ENCODE measurements around the gene LCN2.

Gene LCN2

GRCh38 chr9:128192601-128193371, 43.5 kb downstream of the LCN2 start:
- H3F3A ChIP-seq (ENCODE audit: insufficient read depth) = no peaks in the 10 kb centered on the region
- no peaks in the 10 kb centered on the region for H3K36me3 ChIP-seq (ENCODE audit: low read length)
- TF ChIP-seq EZH2phosphoT487 (conservative IDR thresholded peaks at IDR 0.05; ENCODE audit: low read length) = no peak
- no peak for TF ChIP-seq CTCF (IDR thresholded peaks at IDR 0.05; ENCODE audit: insufficient read depth, low read length, poor library complexity, severe bottlenecking)
- H3K27me3 ChIP-seq (ENCODE audit: low read length) = no peaks in the 10 kb centered on the region
- H3K4me3 ChIP-seq (ENCODE audit: insufficient read depth, low read length, poor library complexity, severe bottlenecking) = no peak overlapping the region
- H4K20me1 ChIP-seq (ENCODE audit: low read depth, low read length) = no peaks in the 10 kb centered on the region
- no peak overlapping the region for H3K4me2 ChIP-seq (ENCODE audit: low read depth, low read length, poor library complexity, severe bottlenecking)
- no peaks in the 10 kb centered on the region for H3K79me2 ChIP-seq (ENCODE audit: insufficient read depth, low read length)
- H3K27ac ChIP-seq (ENCODE audit: low read depth, low read length) = no peak overlapping the region
- no peak overlapping the region for H3K9ac ChIP-seq (ENCODE audit: low read length)
- no peaks in the 10 kb centered on the region for H3K9me2 ChIP-seq (replicated peaks; ENCODE audit: insufficient read depth, low read length)
- H2AFZ ChIP-seq (ENCODE audit: low read depth, low read length, severe bottlenecking) = no peak overlapping the region
- no peaks in the 10 kb centered on the region for H3K9me3 ChIP-seq (ENCODE audit: insufficient read depth, low read length)

- Histone ChIP-seq H3K4me2 (ENCODE audit: low read depth, low read length, poor library complexity, severe bottlenecking) (no peak overlapping the region), H3F3A (ENCODE audit: insufficient read depth) (no peaks in the 10 kb centered on the region), H3K79me2 (ENCODE audit: insufficient read depth, low read length) (no peaks in the 10 kb centered on the region), H3K9ac (ENCODE audit: low read length) (no peak overlapping the region), H4K20me1 (ENCODE audit: low read depth, low read length) (no peaks in the 10 kb centered on the region), H2AFZ (ENCODE audit: low read depth, low read length, severe bottlenecking) (no peak overlapping the region), H3K27me3 (ENCODE audit: low read length) (no peaks in the 10 kb centered on the region), H3K4me3 (ENCODE audit: insufficient read depth, low read length, poor library complexity, severe bottlenecking) (no peak overlapping the region), H3K36me3 (ENCODE audit: low read length) (no peaks in the 10 kb centered on the region), H3K27ac (ENCODE audit: low read depth, low read length) (no peak overlapping the region), H3K9me2 (replicated peaks; ENCODE audit: insufficient read depth, low read length) (no peaks in the 10 kb centered on the region), H3K9me3 (ENCODE audit: insufficient read depth, low read length) (no peaks in the 10 kb centered on the region)
- no peak for TF ChIP-seq EZH2phosphoT487 (conservative IDR thresholded peaks at IDR 0.05; ENCODE audit: low read length)
- no peak for TF ChIP-seq CTCF (IDR thresholded peaks at IDR 0.05; ENCODE audit: insufficient read depth, low read length, poor library complexity, severe bottlenecking)
Observed at GRCh38 chr9:128193469-128194096, 44.3 kb downstream of the LCN2 start.

- Histone ChIP-seq H3K27ac (ENCODE audit: low read depth, low read length) (no peak overlapping the region), H3K36me3 (ENCODE audit: low read length) (no peaks in the 10 kb centered on the region), H3F3A (ENCODE audit: insufficient read depth) (no peaks in the 10 kb centered on the region), H3K4me2 (ENCODE audit: low read depth, low read length, poor library complexity, severe bottlenecking) (no peak overlapping the region), H3K79me2 (ENCODE audit: insufficient read depth, low read length) (no peaks in the 10 kb centered on the region), H3K27me3 (ENCODE audit: low read length) (no peaks in the 10 kb centered on the region), H3K9me3 (ENCODE audit: insufficient read depth, low read length) (no peaks in the 10 kb centered on the region), H4K20me1 (ENCODE audit: low read depth, low read length) (no peaks in the 10 kb centered on the region), H2AFZ (ENCODE audit: low read depth, low read length, severe bottlenecking) (no peak overlapping the region), H3K9ac (ENCODE audit: low read length) (no peak overlapping the region), H3K9me2 (replicated peaks; ENCODE audit: insufficient read depth, low read length) (no peaks in the 10 kb centered on the region), H3K4me3 (ENCODE audit: insufficient read depth, low read length, poor library complexity, severe bottlenecking) (no peak overlapping the region)
- no peak for TF ChIP-seq CTCF (IDR thresholded peaks at IDR 0.05; ENCODE audit: insufficient read depth, low read length, poor library complexity, severe bottlenecking)
- TF ChIP-seq EZH2phosphoT487 (conservative IDR thresholded peaks at IDR 0.05; ENCODE audit: low read length) = no peak
Observed at GRCh38 chr9:128201441-128202369, 52.5 kb downstream of the LCN2 start.
